GM19099 (cell line): ENCODE results near the gene QPCT.
A peak's percentile ranks its signal among the peaks of the same experiment; 100 is the strongest.

ENCODE experiments used
- POLR2A ChIP-seq: IDR thresholded peaks from 3 replicates; pipeline ENCODE4 v1.6.1; 2011; ENCODE audit warnings: low read depth; ENCODE audit not compliant: insufficient read length; ENCODE audit errors: extremely low read depth

QPCT gene

GRCh38 chr2:37321029-37321682, 23.3 kb upstream of the QPCT start:
- no peak for TF ChIP-seq POLR2A

DNA sequence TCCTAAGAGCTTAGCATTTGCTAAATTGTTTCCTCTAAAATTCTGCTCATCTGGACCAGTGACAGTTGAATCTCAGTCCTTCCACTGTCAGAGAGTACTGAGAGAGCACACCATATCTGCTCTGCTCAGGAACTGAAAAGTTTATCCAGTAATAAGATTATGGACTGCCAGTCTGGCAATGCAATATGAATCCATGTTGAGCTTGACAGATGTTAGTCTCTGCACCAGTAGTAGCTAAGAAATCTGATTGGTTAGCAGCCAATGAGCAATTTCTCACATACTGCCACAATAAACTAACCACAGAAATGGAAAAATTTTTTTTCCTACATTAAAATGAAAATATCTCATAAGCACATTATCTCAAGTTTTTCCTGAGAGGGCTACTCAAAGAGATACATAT, 22.1 kb upstream of the QPCT start:
- TF ChIP-seq POLR2A, result no peak

DNA sequence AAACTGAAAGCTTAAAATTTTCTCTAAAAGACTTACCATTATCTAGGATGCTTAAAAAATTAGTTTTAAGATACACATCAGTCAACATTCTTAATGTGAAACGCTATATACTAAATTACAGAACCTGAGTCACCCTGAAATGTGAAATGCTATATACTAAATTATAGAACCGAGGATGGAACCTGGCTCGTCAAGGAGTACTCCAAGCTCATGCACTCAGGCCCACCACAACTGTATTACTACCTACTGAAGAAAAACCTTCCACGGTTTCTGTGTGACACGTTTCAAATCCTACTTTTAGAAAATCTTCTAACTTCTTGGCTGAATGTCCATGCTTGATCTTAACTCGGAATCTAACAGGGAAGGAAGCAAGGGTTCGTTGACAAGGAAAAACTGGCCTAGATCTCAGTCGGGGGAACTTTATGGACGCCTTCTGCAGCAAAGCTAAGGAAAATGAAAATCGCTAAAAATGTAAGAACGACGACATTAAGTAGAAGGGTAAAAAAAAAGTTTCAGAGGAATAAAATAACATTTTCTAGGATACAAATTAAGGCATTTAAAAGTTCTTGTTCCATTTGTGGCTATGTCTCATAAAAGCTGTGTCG, 21.2 kb upstream of the QPCT start:
- no peak for TF ChIP-seq POLR2A

DNA sequence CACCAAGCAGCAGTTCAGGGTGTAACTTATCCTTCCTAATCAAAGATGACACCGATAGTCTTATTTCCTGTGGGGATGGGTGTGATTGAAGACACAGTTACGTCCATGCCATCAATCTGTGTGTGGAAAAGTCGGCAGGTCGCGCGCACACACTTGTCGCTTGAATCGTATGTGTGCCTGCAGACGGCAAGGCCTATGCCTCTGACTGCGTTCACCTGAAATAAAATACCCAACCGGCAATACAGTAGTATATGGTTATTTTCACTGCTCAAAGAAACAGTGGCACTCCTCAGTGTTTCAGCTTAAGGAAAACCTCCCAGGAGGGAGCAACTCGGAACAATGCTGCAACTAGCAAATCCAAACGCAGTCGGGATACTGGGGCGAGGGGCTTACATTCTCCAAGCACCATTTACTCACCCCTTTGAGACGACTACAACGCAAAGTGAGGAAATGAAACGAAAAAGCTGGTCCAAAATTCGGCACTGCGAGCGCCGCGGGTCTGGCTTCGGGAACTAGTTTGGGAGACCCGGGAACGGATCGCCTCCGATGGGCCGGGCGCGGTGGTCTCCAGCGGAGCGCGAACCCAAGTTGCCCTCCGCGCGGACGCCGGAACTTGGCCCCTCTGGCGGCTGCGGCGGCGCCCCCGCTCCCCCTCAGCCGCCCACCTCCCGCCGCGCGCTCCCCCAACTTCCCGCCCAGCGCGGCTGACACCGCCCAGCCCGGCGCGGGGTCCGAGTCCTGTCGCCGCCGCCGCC, 20.5 kb upstream of the QPCT start:
- no peak for TF ChIP-seq POLR2A

DNA sequence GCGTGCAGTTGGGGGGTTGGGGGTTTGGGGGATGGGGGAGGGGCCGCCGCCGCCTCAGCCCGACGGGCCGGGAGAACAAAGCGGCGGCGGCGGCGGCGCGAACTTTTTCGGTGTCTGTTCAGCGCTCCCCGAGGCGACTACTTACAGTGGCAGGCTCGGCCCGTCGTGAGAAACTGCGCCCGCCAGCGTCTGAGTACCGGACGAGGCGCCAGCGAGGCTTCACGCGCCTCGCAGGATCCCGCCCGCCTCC, 20.0 kb upstream of the QPCT start:
- TF ChIP-seq POLR2A, result peak; percentile 77

DNA sequence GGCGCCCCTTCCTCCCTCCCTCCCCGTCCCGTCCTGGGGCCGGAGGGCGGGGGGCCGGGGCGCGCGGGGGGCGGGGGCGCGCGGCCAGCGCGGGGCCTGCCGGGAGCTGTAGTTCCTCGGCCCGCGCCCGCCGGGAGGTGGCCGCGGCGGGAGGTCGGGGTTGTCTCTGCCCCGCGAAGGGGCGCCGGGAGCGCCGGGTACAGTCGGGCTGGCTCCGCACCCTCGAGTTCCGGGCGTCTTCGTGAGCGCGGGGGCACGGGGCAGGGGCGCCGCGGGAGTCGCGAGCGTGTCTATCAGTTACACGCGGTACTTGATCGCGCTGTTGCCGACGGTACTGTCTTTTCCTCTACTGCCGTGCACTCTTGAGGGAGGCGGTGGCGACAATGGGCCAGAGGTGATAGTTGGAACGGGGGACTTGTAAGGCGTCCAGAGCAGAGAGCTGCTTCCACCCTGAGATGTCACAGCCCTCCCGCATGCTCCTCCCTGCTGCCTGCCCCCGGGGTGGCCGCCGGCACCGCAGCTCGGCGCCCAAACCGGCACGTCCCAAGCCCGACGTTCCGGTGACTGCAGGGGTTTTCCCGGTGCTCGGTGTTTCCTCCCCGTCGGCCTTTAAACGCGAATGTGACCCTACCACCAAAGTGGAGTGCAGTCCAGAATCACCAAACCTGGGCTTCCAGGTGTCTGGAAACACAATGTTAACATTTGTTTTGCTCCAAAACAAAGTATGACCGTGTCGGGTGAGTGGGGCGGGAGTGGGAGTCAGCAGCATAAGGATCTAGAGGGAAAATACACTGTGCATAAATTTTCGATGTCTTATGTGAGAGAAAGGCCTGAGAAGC, 19.4 kb upstream of the QPCT start, which contains the start of gene PRKD3:
Gene PRKD3, minus strand, starts transcription at position 48 of the 839 bp plus-strand sequence. CDS start 8,309 bp downstream, outside the sequence.
- no peak for TF ChIP-seq POLR2A

- TF ChIP-seq POLR2A, result no peak
These were observed 18.8 kb upstream of the QPCT start for GRCh38 chr2:37325625-37326071.

GRCh38 chr2:37326285-37326684, 18.1 kb upstream of the QPCT start:
- no peak for TF ChIP-seq POLR2A

DNA sequence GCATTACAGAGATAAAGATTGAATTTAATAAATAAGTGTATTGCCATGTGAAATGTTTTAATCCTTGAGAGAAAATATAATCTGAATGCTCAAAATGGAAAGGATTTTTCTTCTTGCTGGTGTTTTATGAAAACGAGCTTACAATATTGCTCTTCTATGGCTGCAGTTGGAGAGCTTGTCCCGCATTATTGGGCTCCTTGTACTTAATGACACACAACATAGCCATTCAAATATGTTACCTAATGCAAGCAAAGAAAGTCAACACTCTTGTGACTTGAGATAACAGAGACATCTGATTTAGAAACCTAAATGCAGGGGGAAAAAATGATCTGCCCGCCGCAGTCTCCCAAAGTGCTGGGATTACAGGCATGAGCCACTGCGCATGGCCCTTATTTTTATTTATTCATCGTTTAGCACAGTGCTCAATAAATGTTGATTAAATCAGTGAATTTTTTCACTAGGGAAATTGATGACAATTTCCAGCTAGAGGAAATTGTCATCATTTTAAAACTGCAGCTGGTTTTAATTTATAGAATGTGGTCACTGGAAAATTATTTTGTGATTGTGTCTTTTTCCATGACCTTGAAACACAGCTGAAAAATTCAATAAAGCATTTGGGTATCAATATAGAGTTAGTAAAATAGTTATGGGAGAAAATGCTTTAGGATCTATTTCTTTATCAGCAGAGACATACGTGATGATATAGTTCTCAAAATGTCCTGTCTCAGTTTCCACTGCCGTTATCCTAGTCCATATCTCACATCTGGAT, 17.4 kb upstream of the QPCT start:
- no peak for TF ChIP-seq POLR2A

- TF ChIP-seq POLR2A, result no peak
These were observed 13.7 kb upstream of the QPCT start for GRCh38 chr2:37330681-37331080.

DNA sequence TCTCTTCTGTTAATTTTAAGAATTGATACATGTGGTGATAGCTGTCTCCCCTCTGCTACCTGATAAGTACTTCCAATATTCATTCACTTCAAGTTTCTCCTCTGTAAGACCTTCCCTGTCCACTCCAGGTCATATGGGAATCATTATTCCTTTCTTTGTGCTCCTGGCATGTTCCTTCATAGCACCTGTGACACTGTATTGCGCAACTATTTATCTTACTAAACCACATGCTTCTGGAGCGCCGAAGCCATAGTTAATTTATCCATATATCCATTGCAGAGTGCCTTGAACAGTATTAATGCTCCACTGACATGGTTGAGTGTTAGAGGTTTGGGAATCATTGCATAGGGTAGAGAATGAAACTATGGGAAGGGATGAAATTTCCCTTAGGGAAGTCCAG, 11.9 kb upstream of the QPCT start:
- TF ChIP-seq POLR2A, result no peak

- no peak for TF ChIP-seq POLR2A
These were observed 11.2 kb upstream of the QPCT start for GRCh38 chr2:37333256-37333655.

DNA sequence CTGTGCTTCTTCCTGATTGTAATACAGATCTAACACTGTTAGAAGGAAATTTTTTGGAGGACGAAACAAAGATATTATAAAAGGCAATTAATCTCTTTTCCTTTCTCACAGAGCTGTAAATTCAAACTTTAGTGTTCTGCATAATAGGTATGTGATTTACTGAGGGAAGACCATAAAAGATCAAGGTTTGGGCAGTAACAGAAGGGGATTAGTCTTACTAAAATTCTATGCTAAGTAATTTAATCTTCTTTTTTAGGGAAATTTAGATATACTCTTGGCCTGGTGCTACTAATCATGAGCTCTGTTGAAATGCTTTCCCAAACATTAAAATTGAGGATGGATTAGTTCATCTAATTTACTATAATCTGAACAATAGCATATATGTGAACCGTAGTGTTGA, 8.8 kb upstream of the QPCT start:
- no peak for TF ChIP-seq POLR2A

GRCh38 chr2:37337620-37338280, 6.7 kb upstream of the QPCT start:
- TF ChIP-seq POLR2A, result no peak
